GM21529 (cell line): Measurements from ENCODE around the gene FAF1.
A peak's percentile ranks its signal among the peaks of the same experiment; 100 is the strongest.
"Not testable (repeated sequence)": the region's sequence is repeated elsewhere in the genome, so short reads cannot be mapped to it uniquely, and the experiment has no call there.

ENCODE experiments used
- ATAC-seq: cut with Tn5 transposase; IDR thresholded peaks from one replicate; pipeline ENCODE4 v1.9.1; 2021; ENCODE audit not compliant: unreplicated experiment

Gene FAF1

GRCh38 chr1:50964863-50965262 is 4.8 kb upstream of the FAF1 start:
- ATAC-seq = no peak

GRCh38 chr1:50959303-50959912 is 659 bp downstream of the FAF1 start:
- no peak for ATAC-seq

- ATAC-seq = no peak
Observed at GRCh38 chr1:50955116-50955515, 5.0 kb downstream of the FAF1 start.

GRCh38 chr1:50952566-50952965 is 7.5 kb downstream of the FAF1 start:
- ATAC-seq = not testable (repeated sequence)

- ATAC-seq = no peak
Observed at GRCh38 chr1:50950396-50950795, 9.7 kb downstream of the FAF1 start.

- no peak for ATAC-seq
Observed at GRCh38 chr1:50949286-50949982, 10.6 kb downstream of the FAF1 start.

GRCh38 chr1:50942334-50942733 is 17.7 kb downstream of the FAF1 start:
- ATAC-seq = no peak

GRCh38 chr1:50940291-50940690 is 19.8 kb downstream of the FAF1 start:
- ATAC-seq = no peak

- ATAC-seq = no peak
Observed at GRCh38 chr1:50936321-50936720, 23.7 kb downstream of the FAF1 start.

GRCh38 chr1:50935276-50935675 is 24.8 kb downstream of the FAF1 start:
- ATAC-seq = not testable (repeated sequence)

GRCh38 chr1:50934838-50935237 is 25.2 kb downstream of the FAF1 start:
- no peak for ATAC-seq

GRCh38 chr1:50933770-50934169 is 26.3 kb downstream of the FAF1 start:
- not testable (repeated sequence) for ATAC-seq

GRCh38 chr1:50932043-50932442 is 28.0 kb downstream of the FAF1 start:
- not testable (repeated sequence) for ATAC-seq

- ATAC-seq = no peak
Observed at GRCh38 chr1:50930965-50931737, 28.9 kb downstream of the FAF1 start.

GRCh38 chr1:50930193-50930592 is 29.9 kb downstream of the FAF1 start:
- ATAC-seq = peak; percentile 83

- no peak for ATAC-seq
Observed at GRCh38 chr1:50929376-50929958, 30.6 kb downstream of the FAF1 start.

GRCh38 chr1:50923564-50923963 is 36.5 kb downstream of the FAF1 start:
- ATAC-seq = no peak

- no peak for ATAC-seq
Observed at GRCh38 chr1:50921029-50921428, 39.0 kb downstream of the FAF1 start.

GRCh38 chr1:50920409-50920808 is 39.7 kb downstream of the FAF1 start:
- ATAC-seq = no peak

- ATAC-seq = peak; percentile 81
Observed at GRCh38 chr1:50917138-50918137, 42.6 kb downstream of the FAF1 start.
